MM.1S (cell line): ENCODE results near the gene DPYSL5.

Experiments
- DNase-seq: peaks from one replicate; pipeline ENCODE4 v3.0.0-alpha.2; 2015
- H2AFZ ChIP-seq: fragments of 300-600 bp; sonication (generic); 2 replicates; pipeline ENCODE4 v1.6.0; 2016; ENCODE audit warnings: antibody characterized with exemption, low read length
- H3F3A ChIP-seq: fragments of 300-600 bp; sonication (generic); 2 replicates; pipeline ENCODE4 v1.6.1; 2016; ENCODE audit warnings: mild to moderate bottlenecking, antibody characterized with exemption, low read length, moderate library complexity, mixed read lengths; ENCODE audit not compliant: insufficient read depth
- H3K27ac ChIP-seq: fragments of 300-600 bp; sonication (generic); 2 replicates; pipeline ENCODE4 v1.5.1; 2016; ENCODE audit warnings: mild to moderate bottlenecking, low read length
- H3K27me3 ChIP-seq: fragments of 300-600 bp; sonication (generic); replicated peaks from 2 replicates; pipeline ENCODE4 v1.6.0; 2016; ENCODE audit warnings: low read length; ENCODE audit not compliant: insufficient read depth
- H3K36me3 ChIP-seq: fragments of 300-600 bp; sonication (generic); replicated peaks from 2 replicates; pipeline ENCODE4 v1.6.1; 2016; ENCODE audit warnings: mild to moderate bottlenecking, low read length, mixed read lengths; ENCODE audit not compliant: insufficient read depth
- H3K4me1 ChIP-seq: fragments of 300-600 bp; sonication (generic); 2 replicates; pipeline ENCODE4 v1.6.1; 2016; ENCODE audit warnings: low read length, mixed read lengths
- H3K4me2 ChIP-seq: fragments of 300-600 bp; sonication (generic); 2 replicates; pipeline ENCODE4 v1.6.0; 2016; ENCODE audit warnings: low read depth, low read length
- H3K4me3 ChIP-seq: fragments of 300-600 bp; sonication (generic); 2 replicates; pipeline ENCODE4 v1.5.1; 2016; ENCODE audit warnings: low read length, mixed read lengths
- H3K79me2 ChIP-seq: fragments of 300-600 bp; sonication (generic); 2 replicates; pipeline ENCODE4 v1.6.1; 2016; ENCODE audit warnings: mixed run types, low read length, mixed read lengths
- H3K9ac ChIP-seq: fragments of 300-600 bp; sonication (generic); 2 replicates; pipeline ENCODE4 v1.6.1; 2016; ENCODE audit warnings: low read length, mixed read lengths
- H3K9me2 ChIP-seq: fragments of 300-600 bp; sonication (generic); replicated peaks from 2 replicates; pipeline ENCODE4 v1.6.1; 2016; ENCODE audit warnings: mild to moderate bottlenecking, low read length, mixed read lengths; ENCODE audit not compliant: insufficient read depth
- H3K9me3 ChIP-seq: fragments of 300-600 bp; sonication (generic); replicated peaks from 2 replicates; pipeline ENCODE4 v1.6.1; 2016; ENCODE audit warnings: mild to moderate bottlenecking, low read length, mixed read lengths; ENCODE audit not compliant: insufficient read depth
- H4K20me1 ChIP-seq: fragments of 300-600 bp; sonication (generic); 2 replicates; pipeline ENCODE4 v1.6.1; 2016; ENCODE audit warnings: mild to moderate bottlenecking, low read length, moderate library complexity, mixed read lengths; ENCODE audit not compliant: insufficient read depth
- EZH2 ChIP-seq: fragments of 300-600 bp; sonication (generic); optimal IDR thresholded peaks from 2 replicates; pipeline ENCODE3; 2017; ENCODE audit warnings: low read depth, mild to moderate bottlenecking, antibody characterized with exemption, low read length, mixed read lengths
- EZH2phosphoT487 ChIP-seq: fragments of 300-600 bp; sonication (generic); IDR thresholded peaks from 2 replicates; pipeline ENCODE4 v1.6.1; 2018; ENCODE audit warnings: antibody characterized with exemption, low read length
- TF ChIP-seq, protein P1 (sequence below): fragments of 300-600 bp; sonication (generic); IDR thresholded peaks from 2 replicates; pipeline ENCODE4 v1.5.1; 2016; ENCODE audit warnings: antibody characterized with exemption, low read length, mixed read lengths

DPYSL5 gene

DNA sequence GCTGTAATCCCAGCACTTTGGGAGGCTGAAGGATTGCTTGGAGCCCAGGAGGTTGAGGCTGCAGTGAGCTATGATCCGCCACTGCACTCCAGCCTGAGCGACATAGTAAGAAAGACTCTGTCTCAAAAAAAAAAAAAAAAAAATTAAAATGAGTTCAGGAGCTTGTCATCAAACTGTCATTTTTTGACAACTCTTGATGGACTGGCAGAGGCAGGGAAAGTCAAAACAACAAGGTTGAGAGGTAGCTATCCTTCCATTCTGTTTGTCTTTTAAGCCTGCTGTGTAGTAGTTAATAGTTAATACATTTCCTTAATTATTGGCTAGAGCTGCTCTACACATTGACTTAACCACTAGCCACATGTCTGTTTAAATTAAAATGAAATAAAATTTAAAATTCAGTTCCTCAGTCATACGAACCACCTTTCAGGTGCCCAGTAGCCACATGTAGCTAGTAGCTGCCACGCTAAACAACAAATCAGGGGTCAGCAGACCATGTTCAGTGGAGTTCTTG lies 22.7 kb downstream of the DPYSL5 start:
- Histone ChIP-seq H3F3A (no peaks in the 10 kb centered on the region; the same call in 1 of the 2 replicates), H4K20me1 (no peaks in the 10 kb centered on the region), H3K27me3 (no peaks in the 10 kb centered on the region; the same call in 1 of the 2 replicates), H3K9me2 (no peaks in the 10 kb centered on the region), H2AFZ (no peak overlapping the region), H3K79me2 (no peaks in the 10 kb centered on the region), H3K4me2 (no peak overlapping the region), H3K9ac (no peak overlapping the region), H3K4me3 (no peak overlapping the region), H3K36me3 (no peaks in the 10 kb centered on the region), H3K9me3 (no peaks in the 10 kb centered on the region), H3K4me1 (no peaks in the 10 kb centered on the region), H3K27ac (no peak overlapping the region)
- TF ChIP-seq EZH2 (no peak), EZH2phosphoT487 (no peak)
- TF ChIP-seq, protein P1, sequence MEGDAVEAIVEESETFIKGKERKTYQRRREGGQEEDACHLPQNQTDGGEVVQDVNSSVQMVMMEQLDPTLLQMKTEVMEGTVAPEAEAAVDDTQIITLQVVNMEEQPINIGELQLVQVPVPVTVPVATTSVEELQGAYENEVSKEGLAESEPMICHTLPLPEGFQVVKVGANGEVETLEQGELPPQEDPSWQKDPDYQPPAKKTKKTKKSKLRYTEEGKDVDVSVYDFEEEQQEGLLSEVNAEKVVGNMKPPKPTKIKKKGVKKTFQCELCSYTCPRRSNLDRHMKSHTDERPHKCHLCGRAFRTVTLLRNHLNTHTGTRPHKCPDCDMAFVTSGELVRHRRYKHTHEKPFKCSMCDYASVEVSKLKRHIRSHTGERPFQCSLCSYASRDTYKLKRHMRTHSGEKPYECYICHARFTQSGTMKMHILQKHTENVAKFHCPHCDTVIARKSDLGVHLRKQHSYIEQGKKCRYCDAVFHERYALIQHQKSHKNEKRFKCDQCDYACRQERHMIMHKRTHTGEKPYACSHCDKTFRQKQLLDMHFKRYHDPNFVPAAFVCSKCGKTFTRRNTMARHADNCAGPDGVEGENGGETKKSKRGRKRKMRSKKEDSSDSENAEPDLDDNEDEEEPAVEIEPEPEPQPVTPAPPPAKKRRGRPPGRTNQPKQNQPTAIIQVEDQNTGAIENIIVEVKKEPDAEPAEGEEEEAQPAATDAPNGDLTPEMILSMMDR = no peak
- DNase-seq = no peak

DNA sequence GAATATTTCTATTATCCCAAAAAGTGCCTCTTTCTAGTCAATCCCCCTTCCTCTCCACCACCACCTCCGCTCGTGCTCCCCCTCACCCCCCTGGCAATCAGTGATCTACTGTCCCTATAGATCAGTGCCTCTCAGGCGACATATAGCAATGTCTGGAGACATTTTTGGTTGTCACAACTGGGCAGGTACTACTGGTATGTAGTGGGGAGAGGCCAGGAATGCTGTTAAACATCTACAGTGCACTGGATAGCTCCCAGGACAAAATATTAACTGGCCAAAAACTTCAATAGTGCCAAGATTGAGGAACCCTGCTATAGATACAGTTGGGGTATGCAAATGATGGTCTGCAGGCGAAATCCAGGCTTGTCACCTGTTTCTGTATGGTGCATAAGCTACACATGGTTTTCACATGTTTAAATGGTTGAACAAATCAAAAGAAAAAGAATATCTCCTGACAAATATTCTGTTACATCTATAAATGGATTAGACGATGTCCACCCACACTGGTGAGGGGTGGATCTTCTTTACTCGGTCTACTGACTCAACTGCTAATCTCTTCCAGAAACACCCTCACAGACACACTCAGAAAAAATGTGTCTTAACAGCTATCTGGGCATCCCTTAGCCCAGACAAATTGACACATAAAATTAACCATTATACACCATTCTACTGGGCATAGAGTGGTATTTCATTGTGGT lies 25.5 kb downstream of the DPYSL5 start:
- no peaks in the 10 kb centered on the region for H4K20me1 ChIP-seq
- no peaks in the 10 kb centered on the region for H3K4me1 ChIP-seq
- H3F3A ChIP-seq = no peaks in the 10 kb centered on the region
- H2AFZ ChIP-seq = no peak overlapping the region
- no peaks in the 10 kb centered on the region for H3K79me2 ChIP-seq
- no peak for DNase-seq
- H3K4me2 ChIP-seq = no peak overlapping the region
- no peak overlapping the region for H3K27ac ChIP-seq
- H3K36me3 ChIP-seq = no peaks in the 10 kb centered on the region
- TF ChIP-seq, protein P1 = no peak
- no peak for TF ChIP-seq EZH2phosphoT487
- TF ChIP-seq EZH2 = no peak
- no peaks in the 10 kb centered on the region for H3K27me3 ChIP-seq
- H3K4me3 ChIP-seq = no peak overlapping the region
- H3K9me2 ChIP-seq = no peaks in the 10 kb centered on the region
- H3K9me3 ChIP-seq = no peaks in the 10 kb centered on the region
- H3K9ac ChIP-seq = no peak overlapping the region

DNA sequence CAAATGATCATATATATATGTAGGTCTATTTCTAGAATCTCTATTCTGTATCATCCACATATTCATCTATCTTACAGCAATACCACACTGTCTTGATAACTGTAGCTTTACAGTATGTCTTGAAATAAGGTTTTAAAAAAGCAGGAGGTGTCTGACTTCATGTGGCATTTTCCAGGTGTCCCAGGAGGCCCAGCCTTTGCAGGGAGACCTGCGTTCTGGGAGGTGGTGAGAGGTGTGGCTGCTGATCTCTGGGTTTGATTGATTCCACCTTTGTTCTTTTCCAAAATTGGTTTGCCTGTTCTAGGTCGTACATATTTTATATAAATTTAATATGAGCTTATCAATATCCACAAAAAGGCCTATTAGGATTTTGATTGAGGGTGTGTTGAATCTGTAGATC lies 26.6 kb downstream of the DPYSL5 start:
- Histone ChIP-seq H3K4me1 (no peaks in the 10 kb centered on the region), H3K9me3 (no peaks in the 10 kb centered on the region), H3K79me2 (no peaks in the 10 kb centered on the region), H3K4me3 (no peak overlapping the region), H3K36me3 (no peaks in the 10 kb centered on the region), H4K20me1 (no peaks in the 10 kb centered on the region), H2AFZ (no peak overlapping the region), H3K4me2 (no peak overlapping the region), H3F3A (no peaks in the 10 kb centered on the region), H3K9ac (no peak overlapping the region), H3K27me3 (no peaks in the 10 kb centered on the region), H3K9me2 (no peaks in the 10 kb centered on the region), H3K27ac (no peak overlapping the region)
- DNase-seq = no peak
- TF ChIP-seq, protein P1 = no peak
- TF ChIP-seq EZH2phosphoT487 (no peak), EZH2 (no peak)
